ENCODE results near the gene SACS.

- no peak for TF ChIP-seq POLR2A (IDR thresholded peaks at IDR 0.05)
- no peak for TF ChIP-seq CTCF (IDR thresholded peaks at IDR 0.05)
These were observed 40.4 kb downstream of the SACS start for GRCh38 chr13:23392925-23393645.
